ENCODE results near the gene KIF16B. TPM values are rescaled to one million over a fixed set of nuclear protein-coding genes. Genes with fewer than 3 reads are reported as not detected.
"Not testable (repeated sequence)": the region's sequence is repeated elsewhere in the genome, so short reads cannot be mapped to it uniquely, and the experiment has no call there.

KIF16B gene
- total RNA-seq, 1 experiment from 2014 or later = 4.6 TPM

GRCh38 chr20:16261733-16262273 is 311.4 kb downstream of the KIF16B start:
- ChIA-PET CTCF (interaction anchor here (0.6 kb wide), 1 partner anchor 9 kb away, joined by 10 read pairs; no protein-coding TSS in a partner anchor), POLR2A (ENCODE audit: low non-redundant PET) (no interaction called here)
- Histone ChIP-seq H3K4me1 (ENCODE audit: insufficient read depth, low read length, poor library complexity, severe bottlenecking) (no peaks in the 10 kb centered on the region), H3K9me3 (ENCODE audit: low read depth, low read length, poor library complexity, severe bottlenecking) (peaks cover 16% of the 10 kb centered on the region), H3K27me3 (replicated peaks; ENCODE audit: insufficient read depth, low read depth, low read length, poor library complexity) (no peaks in the 10 kb centered on the region), H3K4me3 (ENCODE audit: low read depth, low read length, poor library complexity, severe bottlenecking) (no peak overlapping the region), H3K27ac (ENCODE audit: low read depth, low read length, poor library complexity, severe bottlenecking) (no peak overlapping the region), H3K36me3 (ENCODE audit: insufficient read depth, low read length, poor library complexity, severe bottlenecking) (no peaks in the 10 kb centered on the region)
- DNase-seq (ENCODE audit: low spot score) = no peak
- intact Hi-C loops (cut with micrococcal nuclease; ENCODE audit: unreplicated experiment) = no loop called here
- no TSS peak for BruUV-seq (replicated peaks)
- no peak for TF ChIP-seq EZH2 (IDR thresholded peaks at IDR 0.05; ENCODE audit: borderline replicate concordance, low read depth, low read length, poor library complexity, severe bottlenecking)
- TF ChIP-seq CTCF (conservative IDR thresholded peaks at IDR 0.05; ENCODE audit: low read depth, low read length) = no peak

- CTCF ChIA-PET = no interaction called here
- no peak for DNase-seq (ENCODE audit: low spot score)
Measured at GRCh38 chr20:16260911-16261310, 312.3 kb downstream of the KIF16B start.

GRCh38 chr20:16260133-16260532 is 313.1 kb downstream of the KIF16B start:
- BruUV-seq (replicated peaks); H3K4me3 ChIP-seq (ENCODE audit: low read depth, low read length, poor library complexity, severe bottlenecking); CTCF ChIA-PET; intact Hi-C loops (cut with micrococcal nuclease; ENCODE audit: unreplicated experiment); H3K27ac ChIP-seq (ENCODE audit: low read depth, low read length, poor library complexity, severe bottlenecking); H3K4me1 ChIP-seq (ENCODE audit: insufficient read depth, low read length, poor library complexity, severe bottlenecking); H3K36me3 ChIP-seq (ENCODE audit: insufficient read depth, low read length, poor library complexity, severe bottlenecking); H3K27me3 ChIP-seq (replicated peaks; ENCODE audit: insufficient read depth, low read depth, low read length, poor library complexity); DNase-seq (ENCODE audit: low spot score); POLR2A ChIA-PET (ENCODE audit: low non-redundant PET); H3K9me3 ChIP-seq (ENCODE audit: low read depth, low read length, poor library complexity, severe bottlenecking): not testable (repeated sequence)

More at GRCh38 chr20:16260911-16261310, 312.3 kb downstream of the KIF16B start:
- TF ChIP-seq CTCF (conservative IDR thresholded peaks at IDR 0.05; ENCODE audit: low read depth, low read length) (no peak), EZH2 (IDR thresholded peaks at IDR 0.05; ENCODE audit: borderline replicate concordance, low read depth, low read length, poor library complexity, severe bottlenecking) (no peak)
- H3K36me3 ChIP-seq (ENCODE audit: insufficient read depth, low read length, poor library complexity, severe bottlenecking) = no peaks in the 10 kb centered on the region
- peaks cover 9% of the 10 kb centered on the region for H3K9me3 ChIP-seq (ENCODE audit: low read depth, low read length, poor library complexity, severe bottlenecking)
- POLR2A ChIA-PET (ENCODE audit: low non-redundant PET) = no interaction called here
- BruUV-seq (replicated peaks) = no TSS peak
- H3K27ac ChIP-seq (ENCODE audit: low read depth, low read length, poor library complexity, severe bottlenecking) = no peak overlapping the region
- H3K4me1 ChIP-seq (ENCODE audit: insufficient read depth, low read length, poor library complexity, severe bottlenecking) = no peaks in the 10 kb centered on the region
- H3K4me3 ChIP-seq (ENCODE audit: low read depth, low read length, poor library complexity, severe bottlenecking) = no peak overlapping the region
- intact Hi-C loops (cut with micrococcal nuclease; ENCODE audit: unreplicated experiment) = no loop called here
- no peaks in the 10 kb centered on the region for H3K27me3 ChIP-seq (replicated peaks; ENCODE audit: insufficient read depth, low read depth, low read length, poor library complexity)

- no TSS peak for BruUV-seq (replicated peaks)
Measured at GRCh38 chr20:16258766-16259165, 314.5 kb downstream of the KIF16B start.

More at GRCh38 chr20:16258766-16259165, 314.5 kb downstream of the KIF16B start:
- POLR2A ChIA-PET (ENCODE audit: low non-redundant PET) = no interaction called here
- CTCF ChIA-PET = no interaction called here
- peaks cover 7% of the 10 kb centered on the region for H3K9me3 ChIP-seq (ENCODE audit: low read depth, low read length, poor library complexity, severe bottlenecking)
- no peaks in the 10 kb centered on the region for H3K36me3 ChIP-seq (ENCODE audit: insufficient read depth, low read length, poor library complexity, severe bottlenecking)
- no peaks in the 10 kb centered on the region for H3K4me1 ChIP-seq (ENCODE audit: insufficient read depth, low read length, poor library complexity, severe bottlenecking)
- DNase-seq (ENCODE audit: low spot score) = no peak
- TF ChIP-seq CTCF (conservative IDR thresholded peaks at IDR 0.05; ENCODE audit: low read depth, low read length) (no peak), EZH2 (IDR thresholded peaks at IDR 0.05; ENCODE audit: borderline replicate concordance, low read depth, low read length, poor library complexity, severe bottlenecking) (no peak)
- H3K4me3 ChIP-seq (ENCODE audit: low read depth, low read length, poor library complexity, severe bottlenecking) = no peak overlapping the region
- H3K27ac ChIP-seq (ENCODE audit: low read depth, low read length, poor library complexity, severe bottlenecking) = no peak overlapping the region
- no peaks in the 10 kb centered on the region for H3K27me3 ChIP-seq (replicated peaks; ENCODE audit: insufficient read depth, low read depth, low read length, poor library complexity)
- intact Hi-C loops (cut with micrococcal nuclease; ENCODE audit: unreplicated experiment) = no loop called here
